Hepatocyte (in vitro differentiated cells): Measurements from ENCODE around the gene GPNMB.

Experiments
- EZH2 ChIP-seq: fragments of 200-600 bp; sonication (generic); IDR thresholded peaks from 2 replicates; pipeline ENCODE4 v1.6.1; 2016; ENCODE audit warnings: antibody characterized with exemption, mild to moderate bottlenecking, borderline replicate concordance
- EZH2phosphoT487 ChIP-seq: fragments of 200-600 bp; sonication (generic); IDR thresholded peaks from one replicate; pipeline ENCODE4 v1.6.1; 2018; ENCODE audit warnings: antibody characterized with exemption, mild to moderate bottlenecking, low read depth, moderate library complexity; ENCODE audit not compliant: unreplicated experiment, severe bottlenecking
- TF ChIP-seq, protein P1 (sequence below): fragments of 200-600 bp; sonication (generic); IDR thresholded peaks from 2 replicates; pipeline ENCODE4 v1.5.1; 2016; ENCODE audit warnings: antibody characterized with exemption, mild to moderate bottlenecking; ENCODE audit not compliant: poor library complexity

DNA sequence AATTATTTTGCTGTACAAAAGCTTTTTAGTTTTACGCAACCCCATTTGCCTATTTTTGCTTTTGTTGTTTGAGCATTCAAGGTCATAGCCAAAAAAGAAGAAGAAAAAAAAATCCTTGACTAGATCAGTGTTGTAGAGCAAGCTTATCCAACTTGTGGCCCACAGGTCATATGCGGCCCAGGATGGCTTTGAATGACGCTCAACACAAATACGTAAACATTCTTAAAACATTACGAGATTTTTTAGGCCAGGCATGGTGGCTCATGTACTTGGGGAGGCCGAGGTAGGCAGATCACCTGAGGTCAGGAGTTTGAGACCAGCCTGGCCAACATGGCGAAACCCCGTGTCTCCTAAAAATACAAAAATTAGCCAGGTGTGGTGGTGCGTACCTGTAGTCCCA lies 44.4 kb downstream of the GPNMB start:
- TF ChIP-seq, protein P1, sequence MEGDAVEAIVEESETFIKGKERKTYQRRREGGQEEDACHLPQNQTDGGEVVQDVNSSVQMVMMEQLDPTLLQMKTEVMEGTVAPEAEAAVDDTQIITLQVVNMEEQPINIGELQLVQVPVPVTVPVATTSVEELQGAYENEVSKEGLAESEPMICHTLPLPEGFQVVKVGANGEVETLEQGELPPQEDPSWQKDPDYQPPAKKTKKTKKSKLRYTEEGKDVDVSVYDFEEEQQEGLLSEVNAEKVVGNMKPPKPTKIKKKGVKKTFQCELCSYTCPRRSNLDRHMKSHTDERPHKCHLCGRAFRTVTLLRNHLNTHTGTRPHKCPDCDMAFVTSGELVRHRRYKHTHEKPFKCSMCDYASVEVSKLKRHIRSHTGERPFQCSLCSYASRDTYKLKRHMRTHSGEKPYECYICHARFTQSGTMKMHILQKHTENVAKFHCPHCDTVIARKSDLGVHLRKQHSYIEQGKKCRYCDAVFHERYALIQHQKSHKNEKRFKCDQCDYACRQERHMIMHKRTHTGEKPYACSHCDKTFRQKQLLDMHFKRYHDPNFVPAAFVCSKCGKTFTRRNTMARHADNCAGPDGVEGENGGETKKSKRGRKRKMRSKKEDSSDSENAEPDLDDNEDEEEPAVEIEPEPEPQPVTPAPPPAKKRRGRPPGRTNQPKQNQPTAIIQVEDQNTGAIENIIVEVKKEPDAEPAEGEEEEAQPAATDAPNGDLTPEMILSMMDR = no peak
- no peak for TF ChIP-seq EZH2
- TF ChIP-seq EZH2phosphoT487 = no peak
